Activated T-cell treated with anti-CD3 and anti-CD28 coated beads for 48 hours (primary cell): ENCODE measurements around the gene MORN1.

Source experiments
- DNase-seq: peaks from one replicate; pipeline ENCODE4 v3.0.0-alpha.2; 2020; ENCODE audit warnings: low read depth

Gene MORN1

GRCh38 chr1:2373551-2374251 lies 17.7 kb downstream of the MORN1 start:
- no peak for DNase-seq

- no peak for DNase-seq
These were observed 18.5 kb downstream of the MORN1 start for GRCh38 chr1:2372551-2373490.

- no peak for DNase-seq
These were observed 23.2 kb downstream of the MORN1 start for GRCh38 chr1:2368053-2368744.

DNA sequence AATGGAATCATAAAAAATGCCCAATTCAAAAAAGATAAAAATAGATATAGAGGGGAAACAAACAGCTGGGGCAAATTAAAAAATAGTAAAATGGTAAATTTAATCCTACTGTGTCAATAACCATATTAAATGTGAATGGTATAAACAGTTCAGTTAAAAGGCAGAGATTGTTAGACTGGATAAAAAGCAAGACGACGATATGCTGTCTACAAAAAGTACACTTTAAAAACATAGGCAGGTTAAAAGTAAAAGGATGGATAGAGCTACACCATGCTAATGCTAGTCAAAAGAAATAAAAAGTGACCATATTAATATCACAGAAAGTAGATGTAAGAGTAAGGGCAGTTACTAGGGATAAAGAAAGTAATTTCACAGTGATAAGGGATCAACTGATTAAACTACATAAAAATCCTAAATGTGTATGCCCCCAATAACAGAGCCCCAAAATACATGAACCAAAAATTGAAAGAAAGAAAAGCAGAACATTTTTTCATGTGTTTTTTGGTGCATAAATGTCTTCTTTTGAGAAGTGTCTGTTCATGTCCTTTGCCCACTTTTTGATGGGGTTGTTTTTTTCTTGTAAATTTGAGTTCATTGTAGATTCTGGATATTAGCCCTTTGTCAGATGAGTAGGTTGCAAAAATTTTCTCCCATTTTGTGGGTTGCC lies 27.4 kb downstream of the MORN1 start:
- no peak for DNase-seq

DNA sequence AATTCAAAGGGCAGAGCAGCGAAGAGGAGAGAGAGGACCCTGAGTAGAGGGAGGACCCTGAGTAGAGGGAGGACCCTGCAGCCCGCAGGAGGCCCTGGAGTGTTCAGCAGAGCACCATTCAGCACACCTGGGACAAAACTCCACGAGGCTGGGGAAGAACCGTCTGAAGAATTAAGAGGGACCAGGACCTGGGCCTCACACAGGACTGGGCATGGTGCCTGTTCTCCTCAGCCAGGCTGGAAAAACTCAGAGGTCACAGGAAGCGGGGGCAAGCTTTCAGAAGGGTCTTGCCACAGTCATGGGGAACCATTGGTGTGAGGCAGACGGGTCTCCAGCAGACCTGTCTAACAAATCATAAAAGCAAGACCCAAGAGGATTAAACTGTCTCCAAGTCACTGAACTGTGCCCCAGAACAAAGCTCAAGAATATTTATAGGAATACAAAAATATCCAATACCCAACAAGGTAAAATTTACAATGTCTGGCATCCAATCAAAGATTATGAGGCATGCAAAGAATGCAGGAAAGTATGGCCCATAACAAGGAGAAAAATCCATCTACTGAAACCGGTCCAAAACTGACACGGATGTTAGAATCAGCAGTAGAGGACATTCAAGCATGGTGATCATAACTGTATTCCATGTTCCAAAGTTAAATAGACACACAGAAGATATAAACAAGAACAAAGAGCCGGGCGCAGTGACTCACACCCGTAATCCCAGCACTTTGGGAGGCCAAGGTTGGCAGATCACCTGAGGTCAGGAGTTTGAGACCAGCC lies 30.6 kb downstream of the MORN1 start:
- no peak for DNase-seq

GRCh38 chr1:2358651-2359640 lies 32.4 kb downstream of the MORN1 start:
- no peak for DNase-seq

GRCh38 chr1:2358072-2358471 lies 33.3 kb downstream of the MORN1 start:
- DNase-seq, result no peak

DNA sequence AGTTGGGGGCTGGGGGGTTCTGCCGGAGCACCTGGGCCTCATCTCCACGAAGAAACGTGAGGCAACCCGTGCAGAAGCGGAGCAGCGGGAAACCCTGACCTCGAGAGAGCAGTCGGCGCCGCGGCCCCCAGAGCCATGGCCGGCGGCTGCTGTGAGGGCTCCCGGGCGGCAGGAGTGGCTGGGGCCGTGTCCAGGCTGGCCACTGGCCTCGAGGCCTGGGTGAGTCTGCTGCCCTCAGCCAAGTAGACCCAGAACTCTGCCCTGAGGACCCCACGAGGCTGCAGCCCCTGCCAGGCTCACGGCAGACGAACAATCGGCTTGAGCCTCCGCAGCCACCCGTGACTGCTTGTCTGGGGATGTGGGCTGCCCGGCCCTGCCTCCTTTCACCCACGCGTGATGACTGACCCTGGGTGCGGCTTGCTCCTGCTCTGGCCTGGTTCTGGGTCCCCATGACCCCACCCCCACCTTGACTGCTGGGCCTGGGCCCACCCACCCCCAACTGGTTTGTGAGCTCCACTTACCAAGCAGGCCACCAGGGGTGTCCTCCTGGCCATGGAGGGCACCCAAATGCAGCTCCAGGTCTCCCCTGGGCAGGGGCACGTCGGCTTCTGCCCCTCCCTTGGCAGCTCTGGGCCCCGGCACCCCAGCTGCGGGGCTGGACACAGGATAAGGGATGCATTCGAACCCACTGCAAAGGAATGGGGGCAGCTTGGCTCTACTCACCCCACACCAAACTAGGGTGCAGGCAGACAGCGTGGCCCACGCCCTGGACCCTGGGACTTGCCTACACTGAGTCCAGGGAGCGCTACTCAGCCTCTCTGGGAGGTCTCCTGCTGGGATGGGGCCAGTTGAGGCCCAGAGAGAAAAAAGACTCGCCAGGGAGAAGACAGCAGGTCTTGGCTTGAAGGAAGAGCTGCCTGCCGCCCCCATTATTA lies 34.2 kb downstream of the MORN1 start:
- DNase-seq, result no peak

- no peak for DNase-seq
These were observed 35.0 kb downstream of the MORN1 start for GRCh38 chr1:2356401-2356800.

GRCh38 chr1:2355373-2356261 lies 35.7 kb downstream of the MORN1 start:
- DNase-seq, result no peak

GRCh38 chr1:2354511-2355372 lies 36.6 kb downstream of the MORN1 start:
- no peak for DNase-seq

- no peak for DNase-seq
These were observed 37.6 kb downstream of the MORN1 start for GRCh38 chr1:2353551-2354438.

DNA sequence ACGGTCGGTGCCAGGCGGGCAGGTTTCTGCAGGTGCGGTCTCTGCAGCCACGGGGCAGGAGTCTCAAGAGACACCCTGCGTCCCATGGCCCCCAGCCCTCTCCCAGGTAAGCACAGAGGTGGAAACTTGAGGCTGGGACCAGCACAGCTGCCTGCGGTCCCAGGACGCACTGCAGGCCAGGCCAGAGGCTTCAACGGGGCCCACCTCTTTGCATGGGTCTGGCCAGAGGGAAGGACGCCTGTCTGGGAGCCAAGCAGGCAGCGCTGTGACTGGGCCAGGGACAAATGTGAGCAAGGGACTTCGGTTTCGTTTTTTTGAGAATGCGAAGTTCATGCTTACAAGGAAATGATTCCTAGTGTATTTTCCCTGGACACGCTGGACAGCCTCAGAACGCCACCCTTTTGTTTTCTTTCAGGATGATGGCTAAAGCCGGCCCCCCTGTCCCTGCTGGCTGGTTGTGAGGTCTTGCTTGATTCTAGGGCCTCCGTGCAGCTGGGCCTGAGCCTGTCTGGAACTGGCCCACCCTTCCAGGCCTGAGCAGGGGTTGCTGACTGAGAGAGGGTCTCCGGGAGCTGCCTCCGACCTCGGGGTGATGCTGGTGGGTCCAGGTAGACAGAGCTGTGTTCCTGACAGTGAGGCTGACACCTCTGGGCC lies 38.3 kb downstream of the MORN1 start:
- no peak for DNase-seq

DNA sequence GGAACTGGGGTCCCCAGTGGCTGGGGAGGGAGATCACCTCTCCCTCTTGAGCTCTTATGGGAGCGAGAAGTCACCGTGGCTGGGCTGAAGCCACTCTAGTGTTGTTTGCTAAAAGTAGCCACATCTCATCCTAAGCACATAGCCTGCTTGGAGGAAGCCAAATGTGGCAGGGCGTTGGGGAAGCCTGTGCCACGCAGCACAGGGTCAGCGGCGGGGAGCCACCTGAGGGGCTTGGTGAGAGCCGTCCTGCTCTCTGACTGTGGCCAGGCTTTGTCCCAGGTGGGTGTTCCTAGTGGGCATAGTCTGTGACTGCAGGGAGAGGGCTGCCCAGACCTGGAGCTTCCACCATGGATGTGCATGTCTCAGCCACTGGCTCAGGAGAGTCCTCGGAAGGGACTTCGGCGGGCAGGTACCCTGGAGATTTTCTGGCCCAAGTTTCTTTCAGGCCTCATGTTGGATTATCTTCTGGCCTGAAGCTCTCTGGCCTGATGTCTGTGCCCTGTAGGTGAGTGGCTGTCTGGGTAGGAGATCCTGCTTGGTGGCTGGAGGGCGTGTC lies 38.9 kb downstream of the MORN1 start:
- no peak for DNase-seq

- no peak for DNase-seq
These were observed 39.6 kb downstream of the MORN1 start for GRCh38 chr1:2351723-2352122.
